K562 (cell line): Measurements from ENCODE around the gene MYBPC3. TPM values are rescaled to one million over a fixed set of nuclear protein-coding genes. Genes with fewer than 3 reads are reported as not detected.

Experiments
- ATAC-seq: fragments of 200-7000 bp; cut with Tn5 transposase; 3 replicates; pipeline ENCODE4 v1.9.1; 2020; ENCODE audit warnings: moderate library complexity
- BruUV-seq: library from RNA; stranded (reverse); fragments of 400-500 nt; replicated peaks from 2 replicates; lab custom pipeline; 2021; lab: Mats Ljungman, UMichigan
- CTCF ChIA-PET: fragments of 300-600 bp; formaldehyde crosslinking; extraction: SDS; loops from one replicate; lab custom pipeline; 2021; ENCODE audit warnings: low intra/inter-chr PET ratio; lab: Yijun Ruan, JAX
- POLR2A ChIA-PET: fragments of 300-600, 350-650 bp; sonication (Branson Sonifier 250); formaldehyde crosslinking; extraction: SDS; loops from one replicate; lab custom pipeline; 2021; ENCODE audit warnings: antibody characterized with exemption, inconsistent platforms; lab: Yijun Ruan, JAX
- DNase-seq, 4 experiments: peaks; one replicate each; pipeline versions ENCODE4 v3.0.0 to v3.0.0-alpha.2; 2011 to 2018; ENCODE audit warnings: low spot score in 3 of 4, mixed read lengths in 3 of 4; ENCODE audit errors: extremely low read depth in 1 of 4
- FAIRE-seq: peaks from 2 replicates; lab custom pipeline; 2011; peaks lifted over from hg19 to GRCh38; lab: Jason Lieb, UNC
- H2AFZ ChIP-seq: 2 replicates; pipeline ENCODE4 v1.6.0; 2011; ENCODE audit warnings: low read depth, low read length, control low read depth, inconsistent platforms
- H3K27ac ChIP-seq: fragments of 200-600 bp; 3 replicates; pipeline ENCODE4 v1.8.0; 2011; ENCODE audit warnings: low read depth, mild to moderate bottlenecking, control low read depth, inconsistent platforms, low read length, moderate library complexity, mixed read lengths; ENCODE audit errors: extremely low read depth
- H3K27me3 ChIP-seq, 2 experiments: fragments of 300-600 bp in 1 of 2; 2 replicates in 1 of 2; 3 replicates in 1 of 2; pipeline versions ENCODE4 v1.6.0 to v1.8.0; 2011; ENCODE audit warnings: inconsistent platforms in 2 of 2, low read length in 2 of 2, mild to moderate bottlenecking in 1 of 2, mixed read lengths in 1 of 2, moderate library complexity in 1 of 2; ENCODE audit not compliant: control insufficient read depth in 2 of 2, insufficient read depth in 2 of 2
- H3K36me3 ChIP-seq: fragments of 300-600 bp; 3 replicates; pipeline ENCODE4 v1.8.0; 2011; ENCODE audit warnings: mild to moderate bottlenecking, low read length, inconsistent platforms; ENCODE audit not compliant: control insufficient read depth, insufficient read depth
- H3K4me1 ChIP-seq, 2 experiments: fragments of 200-600 bp in 1 of 2; replicated peaks in 1 of 2; 2 replicates in 1 of 2; 3 replicates in 1 of 2; pipeline versions ENCODE4 v1.5.1 to v1.8.0; 2011; ENCODE audit warnings: inconsistent platforms in 2 of 2, low read length in 2 of 2, mild to moderate bottlenecking in 1 of 2, mixed read lengths in 1 of 2, moderate library complexity in 1 of 2; ENCODE audit not compliant: control insufficient read depth in 2 of 2, insufficient read depth in 2 of 2
- H3K4me2 ChIP-seq: 2 replicates; pipeline ENCODE4 v1.6.1; 2011; ENCODE audit warnings: low read length, control low read depth, inconsistent platforms, mixed read lengths; ENCODE audit not compliant: insufficient read depth
- H3K4me3 ChIP-seq: fragments of 200-600 bp; sonication (generic), shearing (Covaris generic); 2 replicates; pipeline ENCODE4 v1.5.1; 2016; ENCODE audit warnings: control low read depth, inconsistent platforms
- H3K79me2 ChIP-seq: fragments of 200-600 bp; 3 replicates; pipeline ENCODE4 v1.8.0; 2011; ENCODE audit warnings: low read length, inconsistent platforms; ENCODE audit not compliant: control insufficient read depth, insufficient read depth
- H3K9ac ChIP-seq, 2 experiments: 2 replicates each; pipeline versions ENCODE4 v1.6.0 to v1.6.1; 2011; ENCODE audit warnings: low read depth in 2 of 2, low read length in 2 of 2, control low read depth in 1 of 2, inconsistent platforms in 1 of 2, mild to moderate bottlenecking in 1 of 2, mixed read lengths in 1 of 2; ENCODE audit not compliant: insufficient read depth in 1 of 2
- H3K9me1 ChIP-seq: one replicate; pipeline ENCODE4 v1.6.0; 2011; ENCODE audit warnings: inconsistent platforms, mild to moderate bottlenecking, low read length, moderate library complexity; ENCODE audit not compliant: control insufficient read depth, insufficient read depth
- H3K9me3 ChIP-seq: replicated peaks from 2 replicates; pipeline ENCODE4 v1.5.1; 2011; ENCODE audit warnings: low read depth, low read length, inconsistent platforms; ENCODE audit not compliant: control insufficient read depth, insufficient read depth
- H4K20me1 ChIP-seq: replicated peaks from 2 replicates; pipeline ENCODE4 v1.6.1; 2011; ENCODE audit warnings: low read length, inconsistent platforms, mixed read lengths; ENCODE audit not compliant: control insufficient read depth, insufficient read depth
- CHCHD3 ChIP-seq: fragments of 250-450 bp; sonication (Bioruptor Pico); IDR thresholded peaks from 2 replicates; pipeline ENCODE4 v2.1.2; 2022; ENCODE audit warnings: mild to moderate bottlenecking
- EP300 ChIP-seq: IDR thresholded peaks from 2 replicates; pipeline ENCODE4 v1.6.1; 2012; ENCODE audit warnings: low read length, improper control_type of control experiment
- HDAC2 ChIP-seq: fragments of 450-650 bp; IDR thresholded peaks from 2 replicates; pipeline ENCODE4 v1.6.1; 2016; ENCODE audit warnings: mild to moderate bottlenecking
- IRF2 ChIP-seq: sonication (generic); formaldehyde crosslinking; IDR thresholded peaks from 2 replicates; pipeline ENCODE4 v1.8.1; 2022; ENCODE audit warnings: mild to moderate bottlenecking, missing genetic modification reagents
- MCM3 ChIP-seq: fragments of 450-650 bp; IDR thresholded peaks from 2 replicates; pipeline ENCODE4 v1.6.1; 2016
- MEIS2 ChIP-seq: fragments of 450-650 bp; IDR thresholded peaks from 2 replicates; pipeline ENCODE4 v1.6.1; 2014; ENCODE audit warnings: mild to moderate bottlenecking; ENCODE audit not compliant: partially characterized antibody
- RBM22 ChIP-seq: fragments of 200-400 bp; formaldehyde crosslinking; IDR thresholded peaks from 2 replicates; pipeline ENCODE4 v1.6.1; 2018; ENCODE audit warnings: low read length, low read depth; ENCODE audit not compliant: poor library complexity, severe bottlenecking
- TOE1 ChIP-seq, 2 experiments: fragments of 450-650 bp in 1 of 2; sonication (generic) in 1 of 2; formaldehyde crosslinking in 1 of 2; IDR thresholded peaks; 2 replicates each; pipeline versions ENCODE4 v1.7.1 to v1.8.0; 2016 to 2022; ENCODE audit warnings: borderline replicate concordance in 2 of 2, mild to moderate bottlenecking in 2 of 2, antibody characterized with exemption in 1 of 2, inconsistent platforms in 1 of 2, low read depth in 1 of 2, missing genetic modification reagents in 1 of 2, moderate library complexity in 1 of 2
- UBTF ChIP-seq, 2 experiments: IDR thresholded peaks; 2 replicates each; pipeline ENCODE4 v1.6.1; 2012; ENCODE audit warnings: improper control_type of control experiment in 2 of 2, low read depth in 2 of 2, low read length in 2 of 2, borderline replicate concordance in 1 of 2
- WHSC1 ChIP-seq: IDR thresholded peaks from one replicate; pipeline ENCODE4 v1.6.1; 2012; ENCODE audit warnings: low read length, control low read depth, inconsistent platforms
- WGBS: fragments of 100-300 bp; shearing (Covaris generic); methylation state at CpG from one replicate; pipeline ENCODE4 v1.1.6; 2016; ENCODE audit warnings: low coverage, mixed read lengths; ENCODE audit not compliant: insufficient coverage; ENCODE audit errors: missing lambda C conversion rate; 5-methylcytosine and 5-hydroxymethylcytosine counted together
- in situ Hi-C: fragments of 300-500 bp; cut with MboI; formaldehyde crosslinking; loops from 4 replicates; pipeline ENCODE4 v1.15.0; 2018; ENCODE audit warnings: inconsistent platforms, mixed read lengths
- intact Hi-C: fragments of 100-400 bp; cut with micrococcal nuclease; formaldehyde crosslinking; loops from 2 replicates; pipeline ENCODE4 v1.14.2; 2022
- polyA plus RNA-seq, 8 experiments: library from polyadenylated mRNA; depleted of rRNA in 4 of 8; stranded (reverse) in 5 of 8; unstranded in 3 of 8; fragments of >200 nt; fragmentation: Nextera tagmentation in 2 of 8; fragmentation: Illumina TruSeq in 1 of 8; extraction: Ambion mirVana in 2 of 8; extraction: Trizol in 1 of 8; gene quantifications; 2 replicates each; pipeline versions ENCODE4 v1.2.1 to v1.2.3, GENCODE V29; 2011 to 2014; ENCODE audit warnings: inconsistent platforms in 1 of 8, missing spikeins in 1 of 8
- total RNA-seq, 7 experiments: library from RNA; depleted of rRNA in 6 of 7; stranded (reverse); fragments of >200 nt in 6 of 7; fragmentation: Illumina TruSeq in 2 of 7; extraction: Trizol in 2 of 7; gene quantifications; 2 replicates each; pipeline versions ENCODE4 v1.2.1 to v1.2.3, GENCODE V29; 2011 to 2021; ENCODE audit warnings: low replicate concordance in 1 of 7
- TF ChIP-seq, protein P1 (sequence below): sonication (generic); formaldehyde crosslinking; IDR thresholded peaks from 2 replicates; pipeline ENCODE4 v1.8.1; 2023; ENCODE audit warnings: mild to moderate bottlenecking, missing genetic modification reagents

Gene MYBPC3
- total and polyA plus RNA-seq, 9 of the 15 experiments (the other 6 are each of a cell fraction or from before 2014, with no cell fraction given): 0.01 TPM; not detected in 8

- H4K20me1 ChIP-seq: no peaks in the 10 kb centered on the region
- no peak for DNase-seq
- H3K4me1 ChIP-seq: no peaks in the 10 kb centered on the region
- no peaks in the 10 kb centered on the region; the same call in 2 of the 3 replicates for H3K79me2 ChIP-seq
- no peaks in the 10 kb centered on the region for H3K27me3 ChIP-seq
- CTCF ChIA-PET: no interaction called here
- no peak for FAIRE-seq
- H3K36me3 ChIP-seq: peaks cover 87% of the 10 kb centered on the region
- WGBS: 73% methylated on average over 1 of the region's 1 CpG
- no peaks in the 10 kb centered on the region for H3K9me3 ChIP-seq
- in situ Hi-C loops (no loop called here), intact Hi-C loops (no loop called here)
- no peak overlapping the region for H3K27ac ChIP-seq
- no TSS peak for BruUV-seq
- no peak overlapping the region for H3K9ac ChIP-seq
- ATAC-seq: no peak
- no peaks in the 10 kb centered on the region for H3K9me1 ChIP-seq
- H2AFZ ChIP-seq: no peak overlapping the region
- POLR2A ChIA-PET: no interaction called here
- TF ChIP-seq, protein P1, sequence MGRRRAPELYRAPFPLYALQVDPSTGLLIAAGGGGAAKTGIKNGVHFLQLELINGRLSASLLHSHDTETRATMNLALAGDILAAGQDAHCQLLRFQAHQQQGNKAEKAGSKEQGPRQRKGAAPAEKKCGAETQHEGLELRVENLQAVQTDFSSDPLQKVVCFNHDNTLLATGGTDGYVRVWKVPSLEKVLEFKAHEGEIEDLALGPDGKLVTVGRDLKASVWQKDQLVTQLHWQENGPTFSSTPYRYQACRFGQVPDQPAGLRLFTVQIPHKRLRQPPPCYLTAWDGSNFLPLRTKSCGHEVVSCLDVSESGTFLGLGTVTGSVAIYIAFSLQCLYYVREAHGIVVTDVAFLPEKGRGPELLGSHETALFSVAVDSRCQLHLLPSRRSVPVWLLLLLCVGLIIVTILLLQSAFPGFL (CRISPR knock-in tag): no peak
- no peak for TF ChIP-seq MCM3
- H3K4me2 ChIP-seq: no peak overlapping the region
- no peak overlapping the region for H3K4me3 ChIP-seq
Measured at GRCh38 chr11:47306484-47306844, 46.0 kb downstream of the MYBPC3 start.

- H3K9me3 ChIP-seq: no peaks in the 10 kb centered on the region
- peaks cover 85% of the 10 kb centered on the region for H3K36me3 ChIP-seq
- H3K27ac ChIP-seq: no peak overlapping the region; the same call in 2 of the 3 replicates
- BruUV-seq: no TSS peak
- intact Hi-C loops: no loop called here
- no peak overlapping the region for H3K4me3 ChIP-seq
- no peak overlapping the region for H3K4me2 ChIP-seq
- H2AFZ ChIP-seq: no peak overlapping the region
- H3K4me1 ChIP-seq: no peaks in the 10 kb centered on the region
- DNase-seq: no peak
- H3K27me3 ChIP-seq: no peaks in the 10 kb centered on the region
- 93% methylated on average over 3 of the region's 3 CpGs for WGBS
- H3K9ac ChIP-seq: peak overlapping the region in 1 of 2 experiments; percentile 28; a peak in 1 of 4 replicates
- CTCF ChIA-PET: no interaction called here
- H4K20me1 ChIP-seq: no peaks in the 10 kb centered on the region
- H3K9me1 ChIP-seq: no peaks in the 10 kb centered on the region
- ATAC-seq: no peak; the same call in 2 of the 3 replicates
- no peaks in the 10 kb centered on the region; the same call in 2 of the 3 replicates for H3K79me2 ChIP-seq
- in situ Hi-C loops: no loop called here
- no peak for FAIRE-seq
- POLR2A ChIA-PET: interaction anchor here (0.7 to 1.0 kb wide), 2 partner anchors 15 to 37 kb away, joined by 3 read pairs; no protein-coding TSS in a partner anchor
- no peak for TF ChIP-seq MEIS2
- TF ChIP-seq EP300: no peak
- no peak for TF ChIP-seq HDAC2
- no peak for TF ChIP-seq RBM22
- no peak for TF ChIP-seq IRF2 (CRISPR knock-in tag)
- no peak for TF ChIP-seq WHSC1
- no peak for TF ChIP-seq TOE1 (IDR thresholded peaks at IDR 0.05; ENCODE audit: borderline replicate concordance)
- no peak for TF ChIP-seq TOE1 (CRISPR knock-in tag; IDR thresholded peaks at IDR 0.05; ENCODE audit: borderline replicate concordance, low read depth)
- no peak for TF ChIP-seq CHCHD3
- no peak for TF ChIP-seq UBTF (IDR thresholded peaks at IDR 0.05; ENCODE audit: borderline replicate concordance in 1 of 2, low read depth in 2 of 2, low read length in 2 of 2)
Measured at GRCh38 chr11:47305734-47306483, 46.6 kb downstream of the MYBPC3 start.
